Activated T-helper 17 cell treated with anti-CD3 and anti-CD28 coated beads, Interleukin-2, amount 50 U/mL, for 72 hours (primary cell): ENCODE measurements around the gene SLC22A12. TPM values are rescaled to one million over a fixed set of nuclear protein-coding genes. Genes with fewer than 3 reads are reported as not detected.

Experiments
- ATAC-seq: fragments of 150-1000 bp; cut with Tn5 transposase; replicated peaks from 2 replicates; pipeline ENCODE4 v1.10.0; 2021; ENCODE audit warnings: mild to moderate bottlenecking, moderate library complexity
- H3K27ac Mint-ChIP-seq: one replicate; pipeline ENCODE4 v1.8.0; 2022; ENCODE audit warnings: mixed read lengths
- H3K27me3 Mint-ChIP-seq: one replicate; pipeline ENCODE4 v1.8.0; 2022; ENCODE audit warnings: mixed read lengths
- H3K36me3 Mint-ChIP-seq: one replicate; pipeline ENCODE4 v1.8.0; 2022; ENCODE audit warnings: low read depth, mild to moderate bottlenecking, mixed read lengths
- H3K4me1 Mint-ChIP-seq: one replicate; pipeline ENCODE4 v1.8.0; 2022; ENCODE audit warnings: mixed read lengths
- H3K4me3 Mint-ChIP-seq: one replicate; pipeline ENCODE4 v1.8.0; 2022; ENCODE audit warnings: mild to moderate bottlenecking, mixed read lengths
- H3K9me3 Mint-ChIP-seq: one replicate; pipeline ENCODE4 v1.8.0; 2022; ENCODE audit warnings: mixed read lengths
- total RNA-seq, 2 donors: library from RNA; stranded (reverse); gene quantifications; one replicate each; pipeline ENCODE4 v1.2.3, GENCODE V29; 2022

The SLC22A12 gene
- total RNA-seq, 2 donors from 2014 or later, result not detected

DNA sequence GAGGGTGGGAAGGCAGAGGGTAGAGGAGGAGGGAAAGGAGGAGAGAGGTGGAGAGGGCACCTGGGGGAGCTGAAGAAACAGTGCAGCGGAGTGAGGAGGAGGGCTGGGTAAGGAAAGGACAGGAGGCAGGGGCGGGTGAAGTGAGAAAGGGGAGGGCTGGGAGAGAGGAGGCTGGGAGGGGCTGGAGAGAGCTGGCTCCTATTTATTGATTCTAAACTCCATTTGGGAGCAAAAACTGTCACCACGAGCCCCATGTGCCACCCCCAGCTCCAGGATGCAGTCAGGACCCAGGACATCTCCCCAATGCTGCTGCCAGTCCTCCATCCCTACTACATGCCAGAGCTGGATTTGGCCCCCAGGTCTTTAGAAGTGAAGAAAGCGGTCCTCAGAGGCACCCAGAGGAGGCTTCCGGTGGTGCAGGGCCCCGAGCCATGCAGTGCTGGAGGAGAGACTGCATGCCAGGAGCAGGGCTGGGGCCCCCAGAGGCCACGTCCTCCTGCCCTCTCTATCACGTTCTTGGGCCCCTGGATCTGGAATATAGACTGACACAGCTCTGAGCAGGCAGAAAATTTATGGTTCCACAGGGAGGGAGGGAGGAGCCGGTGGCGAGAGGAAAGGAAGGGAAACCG, 53.7 kb downstream of the SLC22A12 start:
- Mint-ChIP-seq H3K27ac (no peak overlapping the region), H3K4me1 (no peaks in the 10 kb centered on the region), H3K27me3 (peaks cover 35% of the 10 kb centered on the region), H3K4me3 (no peak overlapping the region), H3K36me3 (no peaks in the 10 kb centered on the region), H3K9me3 (no peaks in the 10 kb centered on the region)
- no peak for ATAC-seq

DNA sequence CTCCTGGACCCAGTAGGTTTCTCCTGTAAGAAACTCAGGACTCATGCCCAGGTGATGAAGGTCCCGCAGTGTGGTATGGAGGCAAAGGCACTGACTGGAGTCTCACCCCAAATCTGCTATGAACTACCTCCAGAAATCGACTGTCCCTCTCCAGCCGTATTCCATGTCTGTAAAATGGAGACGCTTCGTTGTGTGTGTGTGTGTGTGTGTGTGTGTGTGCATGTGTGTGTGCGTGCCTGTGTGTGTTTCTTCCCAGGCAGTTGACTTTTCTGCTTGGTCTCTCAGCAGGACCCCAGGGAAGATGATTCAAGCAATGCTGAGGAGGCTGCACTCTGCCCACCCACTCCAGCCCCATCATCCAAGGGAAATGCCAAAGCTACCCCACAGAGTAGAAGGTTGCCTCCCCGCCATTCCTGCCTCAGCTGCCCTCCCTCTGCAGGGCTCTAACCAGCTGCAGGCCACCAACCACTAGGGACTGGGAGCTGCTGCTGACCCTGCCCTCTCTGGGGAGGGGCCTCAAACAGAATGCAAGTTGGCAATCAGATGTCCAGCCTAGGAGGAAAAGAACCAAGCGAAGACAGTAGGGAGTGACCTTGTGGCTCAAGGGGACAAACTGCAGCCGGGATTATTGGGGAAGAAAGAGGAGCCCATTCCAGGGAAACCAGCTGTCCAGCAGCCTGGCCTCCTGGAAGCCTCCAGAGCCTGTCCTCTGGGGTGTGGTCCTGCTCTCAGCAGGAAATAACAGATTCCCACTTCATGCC, 56.2 kb downstream of the SLC22A12 start:
- H3K9me3 Mint-ChIP-seq, result no peaks in the 10 kb centered on the region
- no peak overlapping the region for H3K27ac Mint-ChIP-seq
- H3K4me3 Mint-ChIP-seq, result no peak overlapping the region
- H3K4me1 Mint-ChIP-seq, result no peaks in the 10 kb centered on the region
- no peak for ATAC-seq
- no peaks in the 10 kb centered on the region for H3K36me3 Mint-ChIP-seq
- peaks cover 43% of the 10 kb centered on the region for H3K27me3 Mint-ChIP-seq

DNA sequence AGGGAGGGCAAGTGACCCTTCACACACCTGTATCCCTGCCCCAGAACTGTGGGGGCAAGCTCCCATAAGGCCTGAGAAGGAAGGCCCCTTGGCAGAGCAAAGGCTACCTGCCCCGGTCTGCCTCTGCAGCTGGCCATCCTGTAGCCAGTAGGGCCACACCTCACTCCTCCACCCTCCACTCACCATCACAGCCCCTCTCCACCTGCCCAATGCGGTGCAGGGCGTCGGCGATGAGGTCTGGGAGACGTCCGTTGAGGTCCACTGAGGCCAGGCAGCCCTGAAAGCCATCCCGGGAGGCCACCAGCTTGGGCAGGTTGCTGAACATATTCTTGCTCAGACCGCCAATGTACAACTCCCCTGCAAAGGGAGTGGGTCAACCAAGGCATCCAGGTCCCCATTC, 57.5 kb downstream of the SLC22A12 start:
- H3K4me3 Mint-ChIP-seq, result no peak overlapping the region
- H3K27ac Mint-ChIP-seq, result no peak overlapping the region
- ATAC-seq, result no peak

DNA sequence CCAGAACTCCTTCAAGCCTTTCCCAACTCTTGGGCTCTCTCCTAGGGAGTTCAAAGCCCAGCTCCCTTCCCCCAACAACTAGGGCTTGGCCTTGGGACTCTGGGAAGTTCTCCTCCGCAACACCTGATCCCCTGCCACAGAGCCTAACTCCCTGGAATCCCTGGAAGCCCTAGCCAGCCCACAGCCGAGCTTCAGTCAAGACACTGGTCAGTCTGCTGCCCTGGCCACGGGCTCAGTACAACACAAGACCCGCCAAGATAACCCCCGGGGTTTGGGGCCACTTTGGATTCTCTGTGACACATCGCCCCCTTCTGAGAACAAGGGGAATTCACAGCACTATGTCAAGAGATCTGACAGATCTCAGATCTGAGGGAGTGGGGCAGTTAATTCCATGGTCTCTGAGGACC, 58.3 kb downstream of the SLC22A12 start:
- H3K4me3 Mint-ChIP-seq, result no peak overlapping the region
- H3K27ac Mint-ChIP-seq, result no peak overlapping the region
- no peaks in the 10 kb centered on the region for H3K9me3 Mint-ChIP-seq
- H3K36me3 Mint-ChIP-seq, result no peaks in the 10 kb centered on the region
- no peak for ATAC-seq
- peaks cover 6% of the 10 kb centered on the region for H3K4me1 Mint-ChIP-seq
- peaks cover 37% of the 10 kb centered on the region for H3K27me3 Mint-ChIP-seq

More for the DNA sequence above, 57.5 kb downstream of the SLC22A12 start:
- Mint-ChIP-seq H3K36me3 (no peaks in the 10 kb centered on the region), H3K27me3 (peaks cover 43% of the 10 kb centered on the region), H3K9me3 (no peaks in the 10 kb centered on the region), H3K4me1 (peaks cover 6% of the 10 kb centered on the region)

DNA sequence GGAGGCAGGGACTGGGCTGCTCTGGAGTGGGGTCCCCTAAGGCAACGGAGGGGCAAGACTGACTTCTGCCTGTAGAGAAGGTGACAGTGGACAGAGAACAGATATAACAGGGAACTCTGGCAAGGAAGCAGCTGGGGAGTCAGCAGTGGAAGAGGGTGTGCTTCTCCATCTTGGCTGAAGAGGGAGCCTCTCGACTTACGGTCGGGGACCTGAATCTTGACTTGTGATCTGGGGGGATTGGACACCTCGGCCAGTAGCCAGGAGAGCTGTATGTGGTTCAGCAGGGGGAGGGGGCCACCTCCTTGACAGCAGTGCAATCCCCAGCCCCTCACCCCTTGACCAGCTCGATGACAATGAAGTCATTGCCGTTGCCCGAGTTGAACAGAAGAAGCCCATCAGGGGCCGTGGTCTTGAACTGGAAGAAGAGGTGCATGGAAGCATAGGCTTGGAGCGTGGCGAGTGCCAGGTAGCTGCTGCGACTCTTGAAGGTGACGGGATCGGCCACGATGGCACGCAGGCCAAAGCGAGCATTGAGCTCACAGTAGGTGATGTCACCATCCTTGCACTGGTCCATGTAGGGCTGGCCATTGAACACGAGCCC, 60.0 kb downstream of the SLC22A12 start:
- Mint-ChIP-seq H3K36me3 (no peaks in the 10 kb centered on the region), H3K27ac (no peak overlapping the region), H3K4me1 (peaks cover 6% of the 10 kb centered on the region), H3K27me3 (peaks cover 26% of the 10 kb centered on the region), H3K9me3 (no peaks in the 10 kb centered on the region), H3K4me3 (no peak overlapping the region)
- ATAC-seq, result no peak

Other genes starting within 250 kb of the SLC22A12 start
- 10 to 100 TPM; 14.8 to 33.3 TPM for gene RPS6KA4, start 232.1 kb upstream of the SLC22A12 start, total RNA-seq
- not detected for gene SLC22A11, start 35.3 kb upstream of the SLC22A12 start, total RNA-seq
- gene NRXN2, start 132.0 kb downstream of the SLC22A12 start, total RNA-seq, result 1 to 10 TPM in 1 of 2 donors, under 1 TPM in 1; 0.11 to 1.2 TPM
- gene RASGRP2, start 152.9 kb downstream of the SLC22A12 start, total RNA-seq, result 10 to 100 TPM; 11.0 to 21.6 TPM
- 1 to 10 TPM; 4.0 to 4.7 TPM for gene PYGM, start 168.8 kb downstream of the SLC22A12 start, total RNA-seq
- 100 to 1,000 TPM; 316 to 397 TPM for gene SF1, start 187.3 kb downstream of the SLC22A12 start, total RNA-seq
- 10 to 100 TPM; 65.9 to 82.5 TPM for gene MAP4K2, start 212.0 kb downstream of the SLC22A12 start, total RNA-seq
- gene MEN1, start 219.3 kb downstream of the SLC22A12 start, total RNA-seq, result 10 to 100 TPM; 17.9 to 28.2 TPM